Measurements from ENCODE around the gene MLKL. TPM values are rescaled to one million over a fixed set of nuclear protein-coding genes. Genes with fewer than 3 reads are reported as not detected.
A peak's percentile ranks its signal among the peaks of the same experiment; 100 is the strongest.

Gene MLKL
- total and polyA plus RNA-seq, 2 of the 13 experiments (the other 11 are each of a cell fraction or from before 2014, with no cell fraction given), result 6.4 to 10.7 TPM

DNA sequence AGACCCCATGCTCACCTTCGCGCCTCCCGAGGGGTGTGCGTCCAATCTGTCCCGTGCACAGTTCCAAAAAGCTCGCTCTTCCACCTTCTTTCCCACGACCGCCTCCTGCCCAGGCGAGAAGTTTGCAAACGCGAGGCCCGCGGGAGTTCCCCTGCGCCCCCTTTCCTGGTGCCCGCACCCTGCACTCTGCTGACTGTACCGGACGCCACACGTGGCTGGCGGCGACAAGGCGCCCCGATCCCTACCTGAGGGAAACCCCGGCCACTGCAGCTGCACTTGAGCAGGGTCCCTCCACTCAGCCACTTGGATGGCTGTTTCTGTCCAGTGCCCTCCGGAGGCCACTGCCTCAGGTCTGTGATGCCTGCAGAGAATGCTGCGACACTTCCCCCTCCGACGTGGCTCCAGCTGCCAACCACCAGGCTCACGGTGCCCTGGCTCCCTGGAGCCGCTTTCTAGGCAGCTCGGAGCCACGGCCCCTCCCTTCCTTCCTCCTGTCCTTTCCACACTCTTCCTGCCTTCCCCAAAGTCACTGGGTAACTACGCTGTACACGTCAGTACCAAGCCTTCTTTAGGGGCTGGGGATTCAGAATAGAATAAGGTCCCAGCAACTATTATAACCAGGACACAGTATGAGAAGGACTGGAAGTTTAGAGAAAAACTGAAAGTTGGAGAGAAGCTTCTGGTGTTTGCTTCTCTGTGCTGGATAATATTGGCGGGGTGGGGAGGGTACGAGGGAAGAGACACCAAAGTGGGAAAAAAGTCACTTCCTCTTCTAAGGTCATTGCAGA is at the start of gene MLKL (continued):
- peak; percentile 82 for TF ChIP-seq HNRNPLL (IDR thresholded peaks at IDR 0.05; ENCODE audit: low read depth, low read length, poor library complexity, severe bottlenecking)
- no peak for TF ChIP-seq ZNF652 (CRISPR knock-in tag; IDR thresholded peaks at IDR 0.05; ENCODE audit: borderline replicate concordance, low read depth)
- TF ChIP-seq, protein P1, sequence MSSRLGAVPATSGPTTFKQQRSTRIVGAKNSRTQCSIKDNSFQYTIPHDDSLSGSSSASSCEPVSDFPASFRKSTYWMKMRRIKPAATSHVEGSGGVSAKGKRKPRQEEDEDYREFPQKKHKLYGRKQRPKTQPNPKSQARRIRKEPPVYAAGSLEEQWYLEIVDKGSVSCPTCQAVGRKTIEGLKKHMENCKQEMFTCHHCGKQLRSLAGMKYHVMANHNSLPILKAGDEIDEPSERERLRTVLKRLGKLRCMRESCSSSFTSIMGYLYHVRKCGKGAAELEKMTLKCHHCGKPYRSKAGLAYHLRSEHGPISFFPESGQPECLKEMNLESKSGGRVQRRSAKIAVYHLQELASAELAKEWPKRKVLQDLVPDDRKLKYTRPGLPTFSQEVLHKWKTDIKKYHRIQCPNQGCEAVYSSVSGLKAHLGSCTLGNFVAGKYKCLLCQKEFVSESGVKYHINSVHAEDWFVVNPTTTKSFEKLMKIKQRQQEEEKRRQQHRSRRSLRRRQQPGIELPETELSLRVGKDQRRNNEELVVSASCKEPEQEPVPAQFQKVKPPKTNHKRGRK (CRISPR knock-in tag; IDR thresholded peaks at IDR 0.05), result 0 out of 2 replicates have a peak, but pooled peaks have one; percentile 12
- peak; percentile 40; the same call in 1 of the 2 replicates for TF ChIP-seq ONECUT2 (CRISPR knock-in tag; IDR thresholded peaks at IDR 0.05)
- TF ChIP-seq ZNF547 (CRISPR knock-in tag; IDR thresholded peaks at IDR 0.05), result peak; percentile 94
- TF ChIP-seq, protein P2, sequence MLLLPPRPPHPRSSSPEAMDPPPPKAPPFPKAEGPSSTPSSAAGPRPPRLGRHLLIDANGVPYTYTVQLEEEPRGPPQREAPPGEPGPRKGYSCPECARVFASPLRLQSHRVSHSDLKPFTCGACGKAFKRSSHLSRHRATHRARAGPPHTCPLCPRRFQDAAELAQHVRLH (CRISPR knock-in tag; IDR thresholded peaks at IDR 0.05; ENCODE audit: borderline replicate concordance, low read depth), result peak; percentile 59; the same call in 1 of the 2 replicates
- no peak; the same call in 1 of the 2 replicates for TF ChIP-seq ZNF253 (CRISPR knock-in tag; IDR thresholded peaks at IDR 0.05; ENCODE audit: borderline replicate concordance)
- TF ChIP-seq ZNF772 (CRISPR knock-in tag; IDR thresholded peaks at IDR 0.05), result peak; percentile 73
- TF ChIP-seq SETDB1 (CRISPR knock-in tag; IDR thresholded peaks at IDR 0.05; ENCODE audit: borderline replicate concordance), result no peak
- TF ChIP-seq, protein P3, sequence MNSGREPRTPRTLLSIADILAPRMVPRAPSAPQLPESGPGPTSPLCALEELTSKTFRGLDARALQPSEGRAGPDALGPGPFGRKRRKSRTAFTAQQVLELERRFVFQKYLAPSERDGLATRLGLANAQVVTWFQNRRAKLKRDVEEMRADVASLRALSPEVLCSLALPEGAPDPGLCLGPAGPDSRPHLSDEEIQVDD (CRISPR knock-in tag; IDR thresholded peaks at IDR 0.05; ENCODE audit: borderline replicate concordance), result no peak
- TF ChIP-seq ZNF543 (CRISPR knock-in tag; IDR thresholded peaks at IDR 0.05), result peak; percentile 88; the same call in 1 of the 2 replicates
- TF ChIP-seq, protein P4, sequence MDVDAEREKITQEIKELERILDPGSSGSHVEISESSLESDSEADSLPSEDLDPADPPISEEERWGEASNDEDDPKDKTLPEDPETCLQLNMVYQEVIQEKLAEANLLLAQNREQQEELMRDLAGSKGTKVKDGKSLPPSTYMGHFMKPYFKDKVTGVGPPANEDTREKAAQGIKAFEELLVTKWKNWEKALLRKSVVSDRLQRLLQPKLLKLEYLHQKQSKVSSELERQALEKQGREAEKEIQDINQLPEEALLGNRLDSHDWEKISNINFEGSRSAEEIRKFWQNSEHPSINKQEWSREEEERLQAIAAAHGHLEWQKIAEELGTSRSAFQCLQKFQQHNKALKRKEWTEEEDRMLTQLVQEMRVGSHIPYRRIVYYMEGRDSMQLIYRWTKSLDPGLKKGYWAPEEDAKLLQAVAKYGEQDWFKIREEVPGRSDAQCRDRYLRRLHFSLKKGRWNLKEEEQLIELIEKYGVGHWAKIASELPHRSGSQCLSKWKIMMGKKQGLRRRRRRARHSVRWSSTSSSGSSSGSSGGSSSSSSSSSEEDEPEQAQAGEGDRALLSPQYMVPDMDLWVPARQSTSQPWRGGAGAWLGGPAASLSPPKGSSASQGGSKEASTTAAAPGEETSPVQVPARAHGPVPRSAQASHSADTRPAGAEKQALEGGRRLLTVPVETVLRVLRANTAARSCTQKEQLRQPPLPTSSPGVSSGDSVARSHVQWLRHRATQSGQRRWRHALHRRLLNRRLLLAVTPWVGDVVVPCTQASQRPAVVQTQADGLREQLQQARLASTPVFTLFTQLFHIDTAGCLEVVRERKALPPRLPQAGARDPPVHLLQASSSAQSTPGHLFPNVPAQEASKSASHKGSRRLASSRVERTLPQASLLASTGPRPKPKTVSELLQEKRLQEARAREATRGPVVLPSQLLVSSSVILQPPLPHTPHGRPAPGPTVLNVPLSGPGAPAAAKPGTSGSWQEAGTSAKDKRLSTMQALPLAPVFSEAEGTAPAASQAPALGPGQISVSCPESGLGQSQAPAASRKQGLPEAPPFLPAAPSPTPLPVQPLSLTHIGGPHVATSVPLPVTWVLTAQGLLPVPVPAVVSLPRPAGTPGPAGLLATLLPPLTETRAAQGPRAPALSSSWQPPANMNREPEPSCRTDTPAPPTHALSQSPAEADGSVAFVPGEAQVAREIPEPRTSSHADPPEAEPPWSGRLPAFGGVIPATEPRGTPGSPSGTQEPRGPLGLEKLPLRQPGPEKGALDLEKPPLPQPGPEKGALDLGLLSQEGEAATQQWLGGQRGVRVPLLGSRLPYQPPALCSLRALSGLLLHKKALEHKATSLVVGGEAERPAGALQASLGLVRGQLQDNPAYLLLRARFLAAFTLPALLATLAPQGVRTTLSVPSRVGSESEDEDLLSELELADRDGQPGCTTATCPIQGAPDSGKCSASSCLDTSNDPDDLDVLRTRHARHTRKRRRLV (CRISPR knock-in tag; IDR thresholded peaks at IDR 0.05), result peak; percentile 73
- TF ChIP-seq SMAD1 (CRISPR knock-in tag; IDR thresholded peaks at IDR 0.05; ENCODE audit: borderline replicate concordance, low read depth), result peak; percentile 76; the same call in 1 of the 2 replicates
- TF ChIP-seq ZNF10 (CRISPR knock-in tag; IDR thresholded peaks at IDR 0.05; ENCODE audit: borderline replicate concordance, low read depth), result no peak
- TF ChIP-seq ATM (IDR thresholded peaks at IDR 0.05; ENCODE audit: borderline replicate concordance), result no peak
- peak; percentile 85 for TF ChIP-seq ETV6 (CRISPR knock-in tag; conservative IDR thresholded peaks at IDR 0.05)
- TF ChIP-seq, protein P5, sequence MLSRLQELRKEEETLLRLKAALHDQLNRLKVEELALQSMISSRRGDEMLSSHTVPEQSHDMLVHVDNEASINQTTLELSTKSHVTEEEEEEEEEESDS (CRISPR knock-in tag; IDR thresholded peaks at IDR 0.05; ENCODE audit: borderline replicate concordance), result no peak; the same call in 1 of the 2 replicates
- TF ChIP-seq ADNP (CRISPR knock-in tag; IDR thresholded peaks at IDR 0.05), result no peak
- no peak; the same call in 1 of the 2 replicates for TF ChIP-seq ZNF816 (CRISPR knock-in tag; IDR thresholded peaks at IDR 0.05; ENCODE audit: borderline replicate concordance)
- peak; percentile 72; the same call in 1 of the 2 replicates for TF ChIP-seq ZNF792 (CRISPR knock-in tag; IDR thresholded peaks at IDR 0.05)
- TF ChIP-seq, protein P6, sequence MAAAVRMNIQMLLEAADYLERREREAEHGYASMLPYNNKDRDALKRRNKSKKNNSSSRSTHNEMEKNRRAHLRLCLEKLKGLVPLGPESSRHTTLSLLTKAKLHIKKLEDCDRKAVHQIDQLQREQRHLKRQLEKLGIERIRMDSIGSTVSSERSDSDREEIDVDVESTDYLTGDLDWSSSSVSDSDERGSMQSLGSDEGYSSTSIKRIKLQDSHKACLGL (CRISPR knock-in tag; IDR thresholded peaks at IDR 0.05), result peak; percentile 92

Measured in HepG2 (cell line).